ENCODE data around the gene ZNF605.
"Not testable (repeated sequence)": the region's sequence is repeated elsewhere in the genome, so short reads cannot be mapped to it uniquely, and the experiment has no call there.

Gene ZNF605

GRCh38 chr12:132956011-132956788, at the start of gene ZNF605:
Gene ZNF605, minus strand, starts transcription at chr12:132956306. Its CDS starts 10,671 bp downstream, at chr12:132945635.
- peak; percentile 71 for DNase-seq

DNA sequence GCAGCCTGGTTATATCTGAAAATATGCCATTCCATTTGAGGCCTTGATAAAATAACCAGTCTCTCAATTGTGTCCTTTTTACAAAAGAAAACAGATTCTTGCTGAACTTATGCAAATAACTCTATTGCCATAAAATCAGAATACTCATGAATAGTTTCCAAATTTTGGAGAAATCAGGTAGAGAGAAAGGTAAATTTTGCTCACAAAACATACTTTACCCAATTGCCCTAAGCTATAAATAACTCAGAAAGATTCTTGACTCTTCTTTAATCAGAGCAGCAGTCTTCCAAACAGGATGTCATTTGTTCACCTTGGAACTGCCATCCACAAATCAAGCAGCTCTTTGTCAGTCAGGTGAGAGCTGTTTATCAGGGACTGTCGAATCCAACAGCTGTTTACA, 42.6 kb upstream of the ZNF605 start:
- DNase-seq = no peak

- no peak for DNase-seq
Observed at GRCh38 chr12:132986885-132987225, 30.7 kb upstream of the ZNF605 start.

- DNase-seq = peak; percentile 67
Observed at GRCh38 chr12:132986001-132986884, 30.1 kb upstream of the ZNF605 start, which contains the start of gene ZNF26. Gene ZNF26, plus strand, starts transcription at chr12:132986367. Its CDS starts 474 bp downstream, at chr12:132986841.

GRCh38 chr12:132976870-132977269, 20.8 kb upstream of the ZNF605 start:
- not testable (repeated sequence) for DNase-seq

GRCh38 chr12:132972374-132972773, 16.3 kb upstream of the ZNF605 start:
- DNase-seq = no peak

DNA sequence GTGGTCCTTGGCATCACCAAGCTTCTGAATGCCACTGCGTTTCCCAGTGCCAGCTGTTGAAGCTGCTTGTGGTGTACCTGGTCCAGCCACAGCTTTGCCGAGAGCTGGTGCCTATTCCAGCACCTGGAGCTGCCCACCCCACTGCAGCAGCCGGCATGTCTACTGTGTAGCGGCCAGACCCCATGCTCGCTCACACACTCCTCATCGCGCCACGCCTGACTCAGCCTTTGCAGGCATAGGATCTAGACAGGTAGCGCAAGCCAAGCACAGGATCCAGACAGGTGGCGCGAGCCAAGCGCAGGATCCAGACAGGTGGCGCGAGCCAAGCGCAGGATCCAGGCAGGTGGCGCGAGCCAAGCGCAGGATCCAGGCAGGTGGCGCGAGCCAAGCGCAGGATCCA, 11.6 kb upstream of the ZNF605 start:
- no peak for DNase-seq

GRCh38 chr12:132966676-132967415, 10.7 kb upstream of the ZNF605 start:
- DNase-seq = no peak

DNA sequence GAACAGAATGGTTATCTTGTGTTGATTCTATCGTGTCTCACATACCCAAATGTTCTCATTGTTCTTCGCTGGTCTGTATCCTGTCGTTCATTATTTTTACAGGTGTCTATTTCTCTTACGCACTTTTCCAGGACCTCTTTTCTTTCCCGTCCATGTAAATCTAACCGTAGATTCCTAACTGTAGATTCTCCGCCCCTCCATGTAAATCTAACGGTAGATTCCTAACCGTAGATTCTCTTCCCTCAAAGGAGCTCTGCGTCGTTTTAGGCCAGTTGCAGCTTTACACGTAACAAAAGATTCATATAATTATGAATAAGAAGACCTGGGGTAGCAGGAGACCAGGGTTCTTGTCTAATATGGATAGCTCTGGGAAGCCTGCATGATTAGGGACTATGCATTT, 9.7 kb upstream of the ZNF605 start:
- DNase-seq = no peak

DNA sequence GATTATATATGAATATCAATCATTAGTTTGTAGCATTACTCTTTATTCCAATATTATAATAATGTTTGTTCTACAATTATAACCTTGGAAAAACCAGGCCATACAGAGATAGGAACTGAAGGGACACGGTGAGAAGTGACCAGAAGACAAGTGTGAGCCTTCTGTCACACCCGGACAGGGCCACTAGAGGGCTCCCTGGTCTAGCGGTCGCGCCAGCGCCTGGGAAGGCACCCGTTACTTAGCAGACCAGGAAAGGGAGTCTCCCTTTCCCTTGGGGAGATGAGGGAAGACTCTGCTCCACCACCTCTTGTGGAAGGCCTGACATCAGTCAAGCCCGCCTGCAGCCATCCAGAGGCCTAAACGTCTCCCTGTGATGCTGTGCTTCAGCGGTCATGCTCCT, 7.8 kb upstream of the ZNF605 start:
- DNase-seq = not testable (repeated sequence)

DNA sequence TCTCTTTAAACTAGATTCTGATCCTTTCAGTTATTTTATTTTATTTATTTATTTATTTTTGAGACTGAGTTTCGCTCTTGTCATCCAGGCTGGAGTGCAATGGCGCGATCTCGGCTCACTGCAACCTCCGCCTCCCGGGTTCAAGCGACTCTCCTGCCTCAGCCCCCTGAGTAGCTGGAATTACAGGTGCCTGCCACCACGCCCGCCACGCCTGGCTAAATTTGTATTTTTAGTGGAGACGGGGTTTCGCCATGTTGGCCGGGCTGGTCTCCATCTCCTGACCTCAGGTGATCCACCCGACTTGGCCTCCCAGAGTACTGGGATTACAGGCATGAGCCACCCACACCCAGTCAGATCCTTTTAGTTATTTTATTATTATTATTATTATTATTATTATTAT, 5.7 kb upstream of the ZNF605 start:
- not testable (repeated sequence) for DNase-seq

- DNase-seq = peak; percentile 25
Observed at GRCh38 chr12:132955094-132956010, 754 bp downstream of the ZNF605 start.

GRCh38 chr12:132954471-132955048, 1.5 kb downstream of the ZNF605 start:
- DNase-seq = no peak

GRCh38 chr12:132953771-132954170, 2.3 kb downstream of the ZNF605 start:
- no peak for DNase-seq

GRCh38 chr12:132953163-132953425, 3.0 kb downstream of the ZNF605 start:
- no peak for DNase-seq

DNA sequence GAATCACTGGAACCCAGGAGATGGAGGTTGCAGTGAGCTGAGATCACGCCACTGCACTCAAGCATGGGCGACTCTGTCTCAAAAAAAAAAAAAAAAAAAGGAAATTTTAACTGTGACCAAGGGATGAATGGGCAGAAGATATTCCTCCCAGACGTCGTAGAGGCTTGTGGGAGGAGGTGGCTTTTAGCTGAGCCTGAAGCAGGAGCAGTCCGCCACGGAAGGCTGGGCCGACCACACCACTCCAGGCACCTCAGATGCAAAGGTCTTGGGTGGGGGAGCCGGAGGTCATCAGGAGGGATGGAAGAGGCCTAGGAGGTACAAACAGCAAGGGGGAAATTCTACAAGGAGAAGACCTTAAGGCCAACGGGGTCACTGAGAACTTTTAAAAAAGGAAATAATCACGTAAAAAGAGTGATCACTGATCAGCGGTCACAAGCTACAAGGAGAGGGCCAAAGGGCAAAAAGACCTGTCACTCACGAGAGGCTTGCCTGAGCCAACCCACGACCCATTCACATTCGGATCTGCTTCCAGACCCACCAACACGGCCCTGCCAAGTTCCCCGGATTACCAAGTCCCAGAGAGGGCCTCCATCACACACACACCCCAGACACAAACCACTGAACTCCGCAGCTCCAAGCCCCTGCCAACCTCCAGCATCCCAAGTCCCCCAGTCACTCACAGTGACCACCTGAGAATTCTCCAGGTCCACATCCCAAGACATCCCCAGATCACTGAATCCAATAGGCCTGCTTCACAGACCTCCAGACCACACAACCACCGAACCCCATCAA, 3.5 kb downstream of the ZNF605 start:
- no peak for DNase-seq

DNA sequence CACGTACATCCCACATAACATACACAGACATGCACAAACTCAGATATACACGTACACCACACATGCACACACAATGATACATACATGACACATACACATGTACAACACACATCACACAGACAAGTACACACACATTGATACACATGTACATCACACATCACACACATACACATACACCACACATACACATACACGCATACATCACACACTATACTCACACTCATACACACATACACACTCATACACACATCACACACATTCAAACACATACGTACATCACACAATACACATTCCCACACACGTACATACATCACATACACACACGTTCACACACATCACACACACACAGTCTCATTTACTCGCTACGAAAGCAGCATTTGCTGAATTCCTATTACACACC, 4.5 kb downstream of the ZNF605 start:
- DNase-seq = no peak

- no peak for DNase-seq
Observed at GRCh38 chr12:132950844-132951535, 5.1 kb downstream of the ZNF605 start.

- no peak for DNase-seq
Observed at GRCh38 chr12:132949936-132950837, 5.9 kb downstream of the ZNF605 start.
